HL-60 (cell line): ENCODE results near the gene MBTD1.

Source experiments
- CTCF ChIP-seq: IDR thresholded peaks from one replicate; pipeline ENCODE4 v1.5.1; 2011; ENCODE audit warnings: low read length, control low read depth, inconsistent platforms; ENCODE audit not compliant: insufficient read depth
- GABPA ChIP-seq: IDR thresholded peaks from 2 replicates; pipeline ENCODE4 v1.6.1; 2012; ENCODE audit warnings: low read depth
- POLR2AphosphoS5 ChIP-seq: IDR thresholded peaks from 2 replicates; pipeline ENCODE4 v1.6.1; 2012; ENCODE audit warnings: low read depth
- REST ChIP-seq: IDR thresholded peaks from 2 replicates; pipeline ENCODE4 v1.6.1; 2012; ENCODE audit warnings: low read depth; ENCODE audit not compliant: insufficient replicate concordance
- SPI1 ChIP-seq: IDR thresholded peaks from 2 replicates; pipeline ENCODE4 v1.6.1; 2012; ENCODE audit warnings: low read depth, mild to moderate bottlenecking, borderline replicate concordance

GRCh38 chr17:51240275-51240674 lies 19.6 kb downstream of the MBTD1 start:
- TF ChIP-seq CTCF (no peak), POLR2AphosphoS5 (no peak), REST (no peak), GABPA (no peak), SPI1 (no peak)
